Measurements from ENCODE around the gene MICALL1. TPM values are rescaled to one million over a fixed set of nuclear protein-coding genes. Genes with fewer than 3 reads are reported as not detected.

Gene MICALL1
- total and polyA plus RNA-seq, 2 experiments from 2014 or later, result 13.6 to 34.9 TPM

- no peak for TF ChIP-seq CTCF (IDR thresholded peaks at IDR 0.05; ENCODE audit: low read depth, low read length)
- H3K4me1 ChIP-seq (ENCODE audit: low read depth), result peaks cover 3% of the 10 kb centered on the region
Observed at GRCh38 chr22:37916311-37916710, 10.2 kb downstream of the MICALL1 start.

DNA sequence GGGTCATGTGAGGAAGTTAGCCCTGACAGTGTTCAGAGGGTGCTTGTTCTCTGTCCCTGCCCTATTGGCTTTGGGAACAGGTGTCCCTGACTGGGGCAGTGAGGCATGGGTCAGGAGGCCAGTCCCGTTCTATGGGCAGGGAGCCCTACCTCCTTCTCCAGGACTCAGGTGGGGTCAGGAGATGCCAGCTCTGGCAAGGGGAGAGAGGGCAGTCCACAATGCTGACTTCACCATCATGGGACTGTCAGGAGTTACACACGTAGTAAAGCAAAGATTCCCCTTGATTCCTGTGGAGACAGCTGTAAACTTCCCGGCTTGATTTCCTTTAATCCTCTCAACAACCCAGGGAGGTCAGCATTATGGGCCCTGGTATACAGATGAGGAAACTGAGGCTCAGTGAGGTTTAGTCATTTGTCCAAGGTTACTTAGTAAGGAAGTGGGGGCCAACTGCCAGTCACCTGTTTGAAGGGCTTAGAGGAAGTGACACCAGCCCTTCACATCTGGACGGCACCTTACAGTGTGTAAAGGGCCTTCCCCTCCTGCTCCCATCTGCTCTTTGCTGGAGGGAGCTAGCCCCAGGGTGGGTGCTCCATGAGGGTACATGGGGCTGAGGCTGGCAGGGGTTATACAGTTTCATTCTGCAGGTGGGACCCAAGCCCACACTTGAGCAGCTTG is 11.9 kb downstream of the MICALL1 start:
- no peak for TF ChIP-seq CTCF (IDR thresholded peaks at IDR 0.05; ENCODE audit: low read depth, low read length)
- no peaks in the 10 kb centered on the region for H3K4me1 ChIP-seq (ENCODE audit: low read depth)
- H3K4me3 ChIP-seq, result no peak overlapping the region
- H3K27ac ChIP-seq, result no peak overlapping the region
- no peak for DNase-seq (ENCODE audit: low read depth in 1 of 2, low spot score in 1 of 2)
- peaks cover 5% of the 10 kb centered on the region for H3K36me3 ChIP-seq
- H3K9me3 ChIP-seq (ENCODE audit: low read depth), result no peaks in the 10 kb centered on the region
- no peaks in the 10 kb centered on the region for H3K27me3 ChIP-seq

More at GRCh38 chr22:37916311-37916710, 10.2 kb downstream of the MICALL1 start:
- Histone ChIP-seq H3K36me3 (peaks cover 3% of the 10 kb centered on the region), H3K4me3 (no peak overlapping the region), H3K27ac (no peak overlapping the region), H3K27me3 (no peaks in the 10 kb centered on the region), H3K9me3 (ENCODE audit: low read depth) (no peaks in the 10 kb centered on the region)
- no peak for DNase-seq (ENCODE audit: low read depth in 1 of 2, low spot score in 1 of 2)

GRCh38 chr22:37918580-37919270 is 12.6 kb downstream of the MICALL1 start:
- Histone ChIP-seq H3K27ac (no peak overlapping the region), H3K4me3 (no peak overlapping the region), H3K9me3 (ENCODE audit: low read depth) (no peaks in the 10 kb centered on the region), H3K27me3 (no peaks in the 10 kb centered on the region), H3K4me1 (ENCODE audit: low read depth) (no peaks in the 10 kb centered on the region), H3K36me3 (peaks cover 6% of the 10 kb centered on the region)
- no peak for DNase-seq (ENCODE audit: low read depth in 1 of 2, low spot score in 1 of 2)
- no peak for TF ChIP-seq CTCF (IDR thresholded peaks at IDR 0.05; ENCODE audit: low read depth, low read length)

DNA sequence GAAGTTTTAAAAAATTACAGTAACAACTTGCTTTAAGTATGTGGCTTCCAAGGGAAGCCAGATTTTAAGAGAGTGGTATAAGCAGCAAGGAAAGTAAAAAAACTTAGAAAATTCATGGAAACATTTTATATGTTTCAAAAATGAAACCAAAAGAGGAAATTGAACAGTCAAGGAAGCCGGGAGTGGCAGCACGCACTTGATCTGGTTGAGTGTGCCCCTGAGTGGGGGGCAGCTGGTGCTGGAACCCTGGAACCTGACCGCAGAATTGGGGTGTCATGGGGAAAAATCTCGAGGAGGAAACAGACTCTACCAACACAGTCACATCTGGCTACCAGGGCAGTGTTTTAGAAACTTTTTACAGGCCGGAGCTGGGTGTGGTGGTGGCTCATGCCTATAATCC is 14.0 kb downstream of the MICALL1 start:
- Histone ChIP-seq H3K4me3 (no peak overlapping the region), H3K4me1 (ENCODE audit: low read depth) (no peaks in the 10 kb centered on the region), H3K27me3 (no peaks in the 10 kb centered on the region), H3K27ac (no peak overlapping the region), H3K9me3 (ENCODE audit: low read depth) (no peaks in the 10 kb centered on the region), H3K36me3 (peaks cover 6% of the 10 kb centered on the region)
- TF ChIP-seq CTCF (IDR thresholded peaks at IDR 0.05; ENCODE audit: low read depth, low read length), result no peak
- no peak for DNase-seq (ENCODE audit: low read depth in 1 of 2, low spot score in 1 of 2)

DNA sequence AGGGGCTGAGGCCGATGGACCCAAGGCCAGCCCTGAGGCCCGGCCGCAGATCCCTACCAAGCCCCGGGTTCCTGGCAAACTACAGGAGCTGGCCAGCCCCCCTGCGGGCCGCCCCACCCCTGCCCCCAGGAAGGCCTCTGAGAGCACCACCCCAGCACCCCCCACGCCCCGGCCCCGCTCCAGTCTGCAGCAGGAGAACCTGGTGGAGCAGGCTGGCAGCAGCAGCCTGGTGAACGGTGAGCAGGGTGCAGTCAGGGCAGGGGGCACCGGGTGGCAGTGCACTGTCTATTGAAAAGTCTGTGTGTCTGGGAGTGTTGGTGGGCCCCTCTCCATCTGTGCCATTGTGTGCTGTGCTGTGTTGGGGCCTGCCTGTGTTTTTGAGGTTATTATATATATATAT is 16.1 kb downstream of the MICALL1 start:
- Histone ChIP-seq H3K27ac (no peak overlapping the region), H3K27me3 (no peaks in the 10 kb centered on the region), H3K9me3 (ENCODE audit: low read depth) (no peaks in the 10 kb centered on the region), H3K4me3 (no peak overlapping the region), H3K4me1 (ENCODE audit: low read depth) (no peaks in the 10 kb centered on the region), H3K36me3 (peaks cover 15% of the 10 kb centered on the region)
- TF ChIP-seq CTCF (IDR thresholded peaks at IDR 0.05; ENCODE audit: low read depth, low read length), result no peak
- DNase-seq (ENCODE audit: low read depth in 1 of 2, low spot score in 1 of 2), result no peak

Data from cardiac muscle cell (in vitro differentiated cells and primary cell).